ENCODE results near the gene PDCD10.

Gene PDCD10

DNA sequence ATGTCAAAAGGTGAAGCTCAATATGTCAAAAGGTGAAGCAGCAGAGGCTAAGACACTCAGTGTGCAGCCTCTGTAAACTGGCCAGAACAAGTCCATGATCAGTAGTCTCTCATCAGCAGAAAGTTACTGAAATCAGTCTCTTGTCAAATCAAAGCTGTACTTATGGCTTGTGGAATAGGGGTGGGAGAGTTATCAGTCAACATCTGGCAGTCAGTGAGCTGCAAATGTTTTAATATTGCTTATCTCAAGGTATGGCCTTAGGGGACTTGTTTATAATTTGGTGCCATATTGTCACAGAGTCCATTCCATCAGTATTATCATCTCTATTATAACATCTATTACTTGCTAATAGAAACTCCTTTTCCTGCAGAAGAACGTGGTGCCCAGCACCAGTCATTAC lies 66.0 kb downstream of the PDCD10 start:
- DNase-seq (ENCODE audit: extremely low read depth, low read depth) = no peak
- no peak for TF ChIP-seq CTCF (IDR thresholded peaks at IDR 0.05; ENCODE audit: low read depth, low read length)

DNA sequence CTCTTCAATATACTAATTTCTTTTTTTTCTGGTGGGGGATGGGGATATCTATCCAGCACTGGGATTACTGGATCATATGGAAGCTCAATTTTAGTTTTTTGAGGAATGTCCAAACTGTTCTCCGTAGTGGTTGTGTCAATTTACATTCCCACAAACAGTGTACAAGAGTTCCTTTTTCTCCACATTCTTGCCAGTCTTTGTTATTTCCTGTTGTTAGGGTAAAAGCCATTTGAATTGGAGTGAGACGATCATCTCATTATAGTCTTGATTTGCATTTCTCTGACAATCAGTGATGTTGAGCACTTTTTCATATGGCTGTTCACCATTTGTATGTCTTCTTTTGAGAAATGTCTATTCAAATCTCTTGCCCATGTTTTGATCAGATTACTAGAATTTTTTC lies 68.1 kb downstream of the PDCD10 start:
- no peak for TF ChIP-seq CTCF (IDR thresholded peaks at IDR 0.05; ENCODE audit: low read depth, low read length)
- no peak for DNase-seq (ENCODE audit: extremely low read depth, low read depth)

DNA sequence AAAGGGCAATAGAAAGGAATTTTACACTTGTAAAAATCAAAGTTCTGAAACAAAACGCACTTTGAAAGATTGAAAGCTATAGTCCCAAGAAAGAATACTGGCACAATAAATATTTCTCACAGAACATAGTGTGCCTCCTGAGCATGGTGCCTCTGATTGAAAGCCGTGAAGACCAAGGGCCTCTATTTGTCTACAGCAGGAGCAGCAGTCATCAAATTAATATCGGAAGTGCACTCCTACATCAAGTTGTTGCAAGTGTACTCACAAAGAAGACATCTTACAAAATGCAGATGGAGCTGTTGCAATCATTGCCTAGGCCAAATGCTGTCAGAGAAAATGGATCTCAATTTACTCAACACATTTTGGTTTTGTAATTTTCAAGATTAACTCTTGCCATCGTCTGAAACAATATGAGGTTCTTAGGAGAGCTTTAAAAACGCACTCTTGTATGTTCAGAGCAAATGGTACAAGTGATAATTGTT lies 71.7 kb downstream of the PDCD10 start:
- no peak for DNase-seq (ENCODE audit: extremely low read depth, low read depth)
- no peak for TF ChIP-seq CTCF (IDR thresholded peaks at IDR 0.05; ENCODE audit: low read depth, low read length)

DNA sequence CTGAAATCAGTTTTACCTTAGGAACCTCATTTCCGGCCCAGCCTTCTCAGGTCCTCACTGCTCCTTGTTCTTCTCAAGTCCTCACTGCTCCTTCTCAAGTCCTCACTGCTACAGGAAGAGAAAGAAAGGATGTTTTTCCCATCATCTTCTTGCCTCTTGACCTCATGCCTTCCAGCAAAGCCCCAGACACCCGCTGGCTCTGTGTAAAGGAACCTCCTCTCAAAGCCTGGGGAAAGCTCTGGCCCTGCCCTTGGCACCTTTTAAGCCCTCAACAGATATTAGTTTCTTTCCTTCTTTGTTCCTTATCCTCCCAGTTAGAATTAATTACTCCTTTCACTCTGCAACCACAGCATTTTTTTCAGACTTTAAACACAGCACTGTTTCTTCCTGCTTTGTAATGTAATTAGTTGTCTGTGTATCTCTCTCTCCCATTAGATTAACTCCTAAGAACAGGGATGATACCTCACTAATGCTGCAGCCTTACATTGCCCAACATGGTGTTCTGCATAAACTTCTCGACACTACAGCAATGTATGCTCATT lies 76.9 kb downstream of the PDCD10 start:
- no peak for TF ChIP-seq CTCF (IDR thresholded peaks at IDR 0.05; ENCODE audit: low read depth, low read length)
- DNase-seq (ENCODE audit: extremely low read depth, low read depth) = no peak

DNA sequence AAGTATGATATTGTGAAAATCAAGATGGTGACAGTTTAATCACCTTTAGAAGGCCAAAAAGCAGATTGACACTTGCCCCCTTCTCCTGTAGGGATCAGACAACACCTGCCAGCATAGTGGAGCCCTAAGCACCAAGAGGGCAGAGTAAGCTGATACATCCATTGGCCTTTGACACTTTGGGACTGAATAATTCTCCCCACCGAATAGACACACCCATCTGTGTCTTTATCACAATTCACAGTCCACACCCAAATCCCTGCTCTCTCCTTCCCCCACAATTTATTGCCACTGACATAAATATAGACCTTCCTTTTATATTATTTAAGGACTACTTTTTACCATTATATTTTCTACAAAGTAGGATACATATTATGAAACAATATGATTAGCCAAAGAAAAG lies 77.9 kb downstream of the PDCD10 start:
- no peak for TF ChIP-seq CTCF (IDR thresholded peaks at IDR 0.05; ENCODE audit: low read depth, low read length)
- DNase-seq (ENCODE audit: extremely low read depth, low read depth) = no peak

DNA sequence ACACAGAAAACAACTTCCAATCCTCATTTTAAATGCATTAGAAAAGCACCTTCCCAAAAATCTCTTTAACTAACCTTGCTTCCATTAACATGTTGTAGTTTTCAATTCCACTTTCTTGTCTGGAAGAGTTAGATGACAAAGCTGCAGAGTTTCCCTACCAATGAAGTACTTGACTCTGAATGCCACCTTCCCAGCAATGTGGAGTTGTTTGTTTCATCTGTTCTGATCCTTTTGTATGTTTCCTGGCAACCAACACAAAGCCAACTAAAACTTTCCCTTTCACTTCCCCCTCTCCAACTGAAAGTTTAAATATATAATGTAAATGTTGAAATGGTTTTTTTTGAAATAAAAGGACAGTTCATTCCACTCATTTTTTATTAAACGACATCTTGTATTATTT lies 80.9 kb downstream of the PDCD10 start, which contains the start of gene WDR49:
Gene WDR49 (minus strand): TSS at position 183 of the 400 bp plus-strand sequence. CDS start 517 bp downstream, outside the sequence.
- no peak for TF ChIP-seq CTCF (IDR thresholded peaks at IDR 0.05; ENCODE audit: low read depth, low read length)
- no peak for DNase-seq (ENCODE audit: extremely low read depth, low read depth)

GRCh38 chr3:167653155-167653554 lies 81.5 kb downstream of the PDCD10 start:
- no peak for TF ChIP-seq CTCF (IDR thresholded peaks at IDR 0.05; ENCODE audit: low read depth, low read length)
- DNase-seq (ENCODE audit: extremely low read depth, low read depth) = no peak
